ENCODE measurements around the gene AP1M2.

The AP1M2 gene

DNA sequence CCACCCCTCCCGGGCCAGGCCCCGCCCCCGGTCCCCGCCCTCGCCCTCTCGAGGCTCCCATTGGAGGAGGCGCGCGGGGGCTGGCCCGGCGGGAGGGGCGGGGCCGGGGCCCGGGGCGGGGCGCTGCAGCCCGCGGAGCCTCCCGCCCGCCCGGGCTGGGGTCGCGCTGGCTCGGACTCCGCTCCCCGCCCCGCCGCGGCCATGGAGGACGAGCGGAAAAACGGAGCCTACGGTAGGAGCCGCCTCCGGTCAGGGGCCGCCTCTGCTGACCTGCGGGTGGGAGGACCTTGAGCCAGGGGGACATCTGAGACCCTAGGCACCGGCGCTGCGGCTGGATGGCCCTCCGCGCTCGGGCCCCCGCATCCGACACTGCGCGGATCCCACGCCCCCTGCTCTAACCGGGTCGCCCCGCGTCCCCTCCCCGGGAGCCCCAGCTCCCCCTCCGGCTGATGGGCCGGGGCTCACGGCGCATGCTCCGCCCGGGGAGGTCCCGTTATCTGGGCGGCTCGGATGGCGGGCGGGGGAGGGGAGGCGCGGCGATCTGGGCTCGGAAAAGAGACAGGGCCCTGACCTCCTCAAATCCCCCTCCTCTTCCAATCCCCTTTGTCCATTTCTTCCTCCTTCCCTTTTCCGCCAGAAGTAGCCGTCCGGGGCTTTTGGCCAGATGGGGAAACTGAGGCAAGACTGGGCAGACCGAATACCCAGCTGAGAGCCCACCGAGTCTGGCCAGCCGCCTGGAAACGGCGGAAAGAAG, 15.4 kb upstream of the AP1M2 start:
- TF ChIP-seq, protein P1, sequence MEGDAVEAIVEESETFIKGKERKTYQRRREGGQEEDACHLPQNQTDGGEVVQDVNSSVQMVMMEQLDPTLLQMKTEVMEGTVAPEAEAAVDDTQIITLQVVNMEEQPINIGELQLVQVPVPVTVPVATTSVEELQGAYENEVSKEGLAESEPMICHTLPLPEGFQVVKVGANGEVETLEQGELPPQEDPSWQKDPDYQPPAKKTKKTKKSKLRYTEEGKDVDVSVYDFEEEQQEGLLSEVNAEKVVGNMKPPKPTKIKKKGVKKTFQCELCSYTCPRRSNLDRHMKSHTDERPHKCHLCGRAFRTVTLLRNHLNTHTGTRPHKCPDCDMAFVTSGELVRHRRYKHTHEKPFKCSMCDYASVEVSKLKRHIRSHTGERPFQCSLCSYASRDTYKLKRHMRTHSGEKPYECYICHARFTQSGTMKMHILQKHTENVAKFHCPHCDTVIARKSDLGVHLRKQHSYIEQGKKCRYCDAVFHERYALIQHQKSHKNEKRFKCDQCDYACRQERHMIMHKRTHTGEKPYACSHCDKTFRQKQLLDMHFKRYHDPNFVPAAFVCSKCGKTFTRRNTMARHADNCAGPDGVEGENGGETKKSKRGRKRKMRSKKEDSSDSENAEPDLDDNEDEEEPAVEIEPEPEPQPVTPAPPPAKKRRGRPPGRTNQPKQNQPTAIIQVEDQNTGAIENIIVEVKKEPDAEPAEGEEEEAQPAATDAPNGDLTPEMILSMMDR (IDR thresholded peaks at IDR 0.05; ENCODE audit: low read depth, low read length, missing control alignments) = no peak
- peak overlapping the region; percentile 93 for H3K4me3 ChIP-seq (ENCODE audit: low read depth, low read length)
- peak; percentile 19 for DNase-seq (ENCODE audit: low read depth)
- in situ Hi-C loops (cut with HindIII; ENCODE audit: low sequenced_read_pairs) = no loop called here

DNA sequence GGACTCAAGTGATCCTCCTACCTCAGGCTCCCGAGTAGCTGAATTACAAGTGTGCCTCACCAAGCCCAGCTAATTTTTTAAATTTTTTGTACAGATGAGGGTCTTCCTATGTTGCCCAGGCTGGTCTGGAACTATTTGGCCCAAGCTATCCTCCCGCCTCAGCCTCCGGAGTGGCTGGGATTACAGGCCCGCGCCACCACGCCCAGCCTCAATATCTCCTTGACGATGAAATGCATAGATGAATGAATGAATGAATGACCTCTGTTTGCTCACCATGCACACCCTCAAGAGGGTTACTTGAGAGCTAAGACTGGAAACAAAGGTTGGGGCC, 14.9 kb upstream of the AP1M2 start:
- in situ Hi-C loops (cut with HindIII; ENCODE audit: low sequenced_read_pairs) = no loop called here
- no peak for DNase-seq (ENCODE audit: low read depth)
- TF ChIP-seq, protein P1 (IDR thresholded peaks at IDR 0.05; ENCODE audit: low read depth, low read length, missing control alignments) = no peak
- peak overlapping the region; percentile 7 for H3K4me3 ChIP-seq (ENCODE audit: low read depth, low read length)

DNA sequence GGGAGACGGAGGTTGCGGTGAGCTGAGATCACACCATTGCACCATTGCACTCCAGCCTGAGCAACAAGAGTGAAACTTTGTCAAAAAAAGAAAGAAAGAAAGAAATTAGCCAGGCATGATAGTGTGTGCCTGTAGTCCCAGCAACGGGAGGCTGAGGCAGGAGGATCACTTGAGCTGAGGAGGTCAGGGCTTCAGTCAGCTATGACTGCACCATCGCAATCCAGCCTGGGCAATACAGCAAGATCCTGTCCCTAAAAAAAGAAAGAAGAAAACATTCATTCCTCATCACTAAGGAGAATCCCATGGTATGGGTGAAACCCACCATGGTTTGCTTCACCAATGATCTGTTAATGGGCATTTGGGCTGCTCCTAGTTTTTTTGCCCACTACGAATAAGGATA, 13.0 kb upstream of the AP1M2 start:
- TF ChIP-seq, protein P1 (IDR thresholded peaks at IDR 0.05; ENCODE audit: low read depth, low read length, missing control alignments) = no peak
- in situ Hi-C loops (cut with HindIII; ENCODE audit: low sequenced_read_pairs) = no loop called here
- DNase-seq (ENCODE audit: low read depth) = no peak
- no peak overlapping the region for H3K4me3 ChIP-seq (ENCODE audit: low read depth, low read length)

DNA sequence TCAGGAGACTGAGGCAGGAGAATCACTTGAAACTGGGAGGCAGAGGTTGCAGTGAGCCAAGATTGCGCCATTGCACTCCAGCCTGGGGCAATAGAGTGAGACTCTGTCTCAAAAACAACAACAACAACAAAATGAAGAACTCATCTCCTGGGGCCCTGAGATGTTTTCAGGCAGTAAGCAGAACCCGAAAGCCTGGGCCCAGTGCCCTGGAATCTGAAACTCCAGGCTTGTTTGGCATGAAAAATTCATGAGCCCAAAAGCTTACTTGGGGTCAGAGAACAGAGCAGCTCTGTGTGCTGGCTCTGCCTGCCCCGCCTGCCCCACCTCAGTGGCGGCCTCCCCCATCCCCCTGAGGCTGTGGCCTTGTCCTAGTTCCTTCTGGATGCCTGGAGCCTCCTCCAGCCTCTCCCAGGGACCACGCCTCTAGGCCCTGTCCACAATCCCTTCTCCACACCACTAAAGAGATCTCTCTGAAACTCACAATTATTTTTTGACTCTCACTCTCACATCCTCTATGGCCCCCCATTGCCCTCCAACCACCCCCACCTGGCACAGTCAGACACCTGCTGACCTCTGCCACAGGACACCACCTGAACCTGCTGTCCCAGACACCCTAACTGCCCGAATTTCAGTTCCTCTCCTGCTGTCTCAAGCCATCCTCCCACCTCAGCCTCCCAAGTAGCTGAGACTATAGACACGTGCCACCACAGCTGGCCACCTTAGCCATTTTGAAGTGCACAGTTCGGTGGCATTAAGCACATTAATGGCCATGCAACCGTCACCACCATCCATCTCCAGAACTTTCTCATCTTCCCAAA, 6.9 kb upstream of the AP1M2 start:
- in situ Hi-C loops (cut with HindIII; ENCODE audit: low sequenced_read_pairs) = no loop called here
- TF ChIP-seq, protein P1 (IDR thresholded peaks at IDR 0.05; ENCODE audit: low read depth, low read length, missing control alignments) = no peak
- DNase-seq (ENCODE audit: low read depth) = no peak
- no peak overlapping the region for H3K4me3 ChIP-seq (ENCODE audit: low read depth, low read length)

DNA sequence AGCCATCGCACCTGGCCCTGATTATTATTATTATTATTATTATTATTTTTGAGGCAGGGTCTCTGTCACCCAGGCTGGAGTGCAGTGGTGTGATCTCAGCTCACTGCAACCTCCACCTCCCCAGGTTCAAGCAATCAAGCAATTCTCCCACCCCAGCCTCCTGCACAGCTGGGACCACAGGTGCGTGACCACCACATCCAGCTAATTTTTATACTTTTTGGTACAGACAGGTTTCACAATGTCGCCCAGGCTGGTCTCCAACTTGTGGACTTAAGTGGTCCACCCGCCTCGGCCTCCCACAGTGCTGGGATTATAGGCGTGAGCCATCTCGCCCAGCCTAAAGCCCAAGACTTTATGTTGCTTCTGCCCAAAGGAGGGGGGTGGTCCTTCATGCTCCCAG, 6.0 kb upstream of the AP1M2 start:
- no peak for DNase-seq (ENCODE audit: low read depth)
- H3K4me3 ChIP-seq (ENCODE audit: low read depth, low read length) = no peak overlapping the region
- in situ Hi-C loops (cut with HindIII; ENCODE audit: low sequenced_read_pairs) = no loop called here
- TF ChIP-seq, protein P1 (IDR thresholded peaks at IDR 0.05; ENCODE audit: low read depth, low read length, missing control alignments) = no peak

DNA sequence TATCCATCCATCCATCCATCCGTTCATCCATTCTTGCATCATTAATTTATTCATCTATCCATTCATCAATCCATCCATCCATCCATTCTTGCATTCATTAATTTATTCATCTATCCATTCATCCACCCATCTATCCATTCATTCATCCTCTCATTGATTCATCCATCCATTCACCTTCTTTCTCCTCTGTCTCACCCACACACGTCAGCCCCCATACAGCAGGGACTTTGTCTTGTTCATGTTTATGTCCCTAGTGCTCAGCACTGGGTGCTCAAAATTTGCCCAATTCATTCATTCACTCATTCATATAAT, 683 bp upstream of the AP1M2 start:
- TF ChIP-seq, protein P1 (IDR thresholded peaks at IDR 0.05; ENCODE audit: low read depth, low read length, missing control alignments) = no peak
- no peak overlapping the region for H3K4me3 ChIP-seq (ENCODE audit: low read depth, low read length)
- in situ Hi-C loops (cut with HindIII; ENCODE audit: low sequenced_read_pairs) = no loop called here
- DNase-seq (ENCODE audit: low read depth) = no peak
